AG04449 (cell line): ENCODE measurements around the gene PAK1IP1.
A peak's percentile ranks its signal among the peaks of the same experiment; 100 is the strongest.
"Not testable (repeated sequence)": the region's sequence is repeated elsewhere in the genome, so short reads cannot be mapped to it uniquely, and the experiment has no call there.

Experiments
- CTCF ChIA-PET: fragments of 350-600 bp; formaldehyde crosslinking; extraction: SDS; loops from one replicate; lab custom pipeline; 2021; ENCODE audit warnings: antibody characterized with exemption; lab: Yijun Ruan, JAX
- POLR2A ChIA-PET: fragments of 400-600, 350-600 bp; formaldehyde crosslinking; extraction: SDS; loops from one replicate; lab custom pipeline; 2020; ENCODE audit warnings: antibody characterized with exemption, inconsistent platforms; lab: Yijun Ruan, JAX
- DNase-seq: peaks from one replicate; pipeline ENCODE4 v3.0.0-alpha.2; 2010; ENCODE audit warnings: low read depth, low spot score
- H3K4me3 ChIP-seq: 2 replicates; pipeline ENCODE4 v1.5.1; 2011; ENCODE audit warnings: low read depth, mild to moderate bottlenecking, control low read depth, low read length
- CTCF ChIP-seq: IDR thresholded peaks from one replicate; pipeline ENCODE4 v1.5.1; 2011; ENCODE audit warnings: mild to moderate bottlenecking, moderate library complexity, low read length, control low read depth, inconsistent platforms; ENCODE audit not compliant: insufficient read depth; ENCODE audit errors: missing control alignments

Gene PAK1IP1

DNA sequence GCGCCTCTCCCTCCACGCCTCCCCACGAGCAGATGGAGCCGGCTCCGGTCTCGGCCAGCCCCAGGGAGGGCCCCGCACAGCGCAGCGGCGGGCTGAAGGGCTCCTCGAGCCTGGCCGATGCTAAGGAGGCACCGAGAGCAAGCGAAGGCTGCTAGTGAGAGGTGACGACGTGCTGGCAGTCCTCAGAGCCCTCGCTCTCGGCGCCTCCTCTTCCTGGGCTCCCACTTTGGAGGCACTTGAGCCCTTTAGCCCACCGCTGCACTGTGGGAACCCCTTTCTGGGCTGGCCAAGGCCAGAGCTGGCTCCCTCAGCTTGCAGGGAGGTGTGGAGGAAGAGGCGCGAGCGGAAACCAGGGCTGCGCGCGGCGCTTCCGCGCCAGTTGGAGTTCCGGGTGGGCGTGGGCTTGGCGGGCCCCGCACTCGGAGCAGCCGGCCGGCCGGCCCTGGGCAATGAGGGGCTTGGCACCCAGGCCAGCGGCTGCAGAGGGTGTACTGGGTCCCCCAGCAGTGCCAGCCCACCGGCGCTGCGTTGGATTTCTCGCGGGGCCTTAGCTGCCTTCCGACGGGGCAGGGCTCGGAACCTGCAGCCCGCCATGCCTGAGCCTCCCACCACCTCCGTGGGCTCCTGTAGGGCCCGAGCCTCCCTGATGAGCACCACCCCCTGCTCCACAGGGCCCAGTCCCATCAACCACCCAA, 25.6 kb downstream of the PAK1IP1 start:
- TF ChIP-seq CTCF, result no peak
- CTCF ChIA-PET, result interaction anchor here (1.2 kb wide), 1 partner anchor 82 kb away, joined by 3 read pairs; no protein-coding TSS in a partner anchor
- no peak for DNase-seq
- POLR2A ChIA-PET, result interaction anchor here (1.3 kb wide), 1 partner anchor 26 kb away, joined by 6 read pairs; the partner anchor contains the start of genes C6orf52 and PAK1IP1
- H3K4me3 ChIP-seq, result peak overlapping the region; percentile 61

GRCh38 chr6:10720960-10721849, 26.4 kb downstream of the PAK1IP1 start:
- ChIA-PET POLR2A (interaction anchor here (0.6 to 1.3 kb wide), 3 partner anchors 14 to 26 kb away, joined by 3 to 6 read pairs (median 3); partner anchors contain the start of genes C6orf52 and PAK1IP1), CTCF (interaction anchor here (1.2 kb wide), 2 partner anchors 38 to 81 kb away, joined by 3 to 4 read pairs; no protein-coding TSS in a partner anchor)
- H3K4me3 ChIP-seq, result peak overlapping the region; percentile 61
- not testable (repeated sequence) for DNase-seq

- ChIA-PET CTCF (interaction anchor here (0.7 to 2.3 kb wide), 5 partner anchors 13 to 243 kb away, joined by 3 to 6 read pairs (median 4); no protein-coding TSS in a partner anchor), POLR2A (interaction anchor here (0.6 to 1.7 kb wide), 9 partner anchors 11 to 27 kb away, joined by 3 to 20 read pairs (median 3); partner anchors contain the start of genes C6orf52, PAK1IP1 and TMEM14B)
- DNase-seq, result no peak
- peak overlapping the region; percentile 65 for H3K4me3 ChIP-seq
- TF ChIP-seq CTCF, result no peak
These were observed 27.2 kb downstream of the PAK1IP1 start for GRCh38 chr6:10721850-10722569.

GRCh38 chr6:10722570-10722819, 27.7 kb downstream of the PAK1IP1 start:
- H3K4me3 ChIP-seq, result peak overlapping the region; percentile 65
- DNase-seq, result no peak
- TF ChIP-seq CTCF, result no peak
- ChIA-PET CTCF (interaction anchor here (0.7 to 2.3 kb wide), 4 partner anchors 13 to 244 kb away, joined by 3 to 6 read pairs (median 4); no protein-coding TSS in a partner anchor), POLR2A (interaction anchor here (0.6 to 1.7 kb wide), 7 partner anchors 11 to 28 kb away, joined by 3 to 20 read pairs (median 3); partner anchors contain the start of genes C6orf52, PAK1IP1 and TMEM14B)

GRCh38 chr6:10722820-10723566, 28.2 kb downstream of the PAK1IP1 start, which contains the start of gene TMEM14C:
TMEM14C (plus strand) TSS chr6:10723070; CDS start chr6:10724614, 1,544 bp downstream.
- ChIA-PET CTCF (interaction anchor here (0.7 to 2.3 kb wide), 4 partner anchors 12 to 244 kb away, joined by 3 to 6 read pairs (median 4); no protein-coding TSS in a partner anchor), POLR2A (interaction anchor here (0.6 to 1.7 kb wide), 7 partner anchors 10 to 28 kb away, joined by 3 to 20 read pairs (median 3); partner anchors contain the start of genes C6orf52, PAK1IP1 and TMEM14B)
- peak within 1 kb of the TSS; percentile 65 for H3K4me3 ChIP-seq
- TF ChIP-seq CTCF, result no peak
- DNase-seq, result peak; percentile 95
